Measurements from ENCODE around the gene TIAM2.
"Not testable (repeated sequence)": the region's sequence is repeated elsewhere in the genome, so short reads cannot be mapped to it uniquely, and the experiment has no call there.

TIAM2 gene

GRCh38 chr6:155014670-155015300 lies 19.7 kb downstream of the TIAM2 start:
- DNase-seq (ENCODE audit: low spot score): no peak
- TF ChIP-seq, protein P1, sequence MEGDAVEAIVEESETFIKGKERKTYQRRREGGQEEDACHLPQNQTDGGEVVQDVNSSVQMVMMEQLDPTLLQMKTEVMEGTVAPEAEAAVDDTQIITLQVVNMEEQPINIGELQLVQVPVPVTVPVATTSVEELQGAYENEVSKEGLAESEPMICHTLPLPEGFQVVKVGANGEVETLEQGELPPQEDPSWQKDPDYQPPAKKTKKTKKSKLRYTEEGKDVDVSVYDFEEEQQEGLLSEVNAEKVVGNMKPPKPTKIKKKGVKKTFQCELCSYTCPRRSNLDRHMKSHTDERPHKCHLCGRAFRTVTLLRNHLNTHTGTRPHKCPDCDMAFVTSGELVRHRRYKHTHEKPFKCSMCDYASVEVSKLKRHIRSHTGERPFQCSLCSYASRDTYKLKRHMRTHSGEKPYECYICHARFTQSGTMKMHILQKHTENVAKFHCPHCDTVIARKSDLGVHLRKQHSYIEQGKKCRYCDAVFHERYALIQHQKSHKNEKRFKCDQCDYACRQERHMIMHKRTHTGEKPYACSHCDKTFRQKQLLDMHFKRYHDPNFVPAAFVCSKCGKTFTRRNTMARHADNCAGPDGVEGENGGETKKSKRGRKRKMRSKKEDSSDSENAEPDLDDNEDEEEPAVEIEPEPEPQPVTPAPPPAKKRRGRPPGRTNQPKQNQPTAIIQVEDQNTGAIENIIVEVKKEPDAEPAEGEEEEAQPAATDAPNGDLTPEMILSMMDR (IDR thresholded peaks at IDR 0.05; ENCODE audit: extremely low read depth, insufficient read depth, missing control alignments): no peak
- in situ Hi-C loops (cut with MboI; ENCODE audit: low pct_unique_long_range_greater_than_20kb, low sequenced_read_pairs, unreplicated experiment): no loop called here

DNA sequence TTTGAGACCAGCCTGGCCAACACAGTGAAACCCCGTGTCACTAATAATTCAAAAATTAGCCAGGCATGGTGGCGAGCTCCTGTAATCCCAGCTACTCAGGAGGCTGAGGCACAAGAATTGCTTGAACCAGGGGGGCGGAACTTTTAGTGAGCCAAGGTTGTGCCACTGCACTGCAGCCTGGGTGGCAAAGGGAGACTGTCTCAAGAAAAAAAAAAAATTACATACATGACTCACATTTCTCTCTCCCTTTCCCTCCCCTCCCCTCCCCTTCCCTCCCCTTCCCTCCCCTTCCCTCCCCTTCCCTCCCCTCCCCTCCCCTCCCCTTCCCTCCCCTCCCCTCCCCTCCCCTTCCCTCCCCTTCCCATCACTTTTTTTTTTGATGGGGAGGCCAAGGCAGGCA lies 23.3 kb downstream of the TIAM2 start:
- in situ Hi-C loops (cut with MboI; ENCODE audit: low pct_unique_long_range_greater_than_20kb, low sequenced_read_pairs, unreplicated experiment); DNase-seq (ENCODE audit: low spot score): not testable (repeated sequence)

GRCh38 chr6:155021680-155022079 lies 26.6 kb downstream of the TIAM2 start:
- DNase-seq (ENCODE audit: low spot score): no peak
- in situ Hi-C loops (cut with MboI; ENCODE audit: low pct_unique_long_range_greater_than_20kb, low sequenced_read_pairs, unreplicated experiment): no loop called here
- TF ChIP-seq, protein P1 (IDR thresholded peaks at IDR 0.05; ENCODE audit: extremely low read depth, insufficient read depth, missing control alignments): no peak

- TF ChIP-seq, protein P1 (IDR thresholded peaks at IDR 0.05; ENCODE audit: extremely low read depth, insufficient read depth, missing control alignments): no peak
- in situ Hi-C loops (cut with MboI; ENCODE audit: low pct_unique_long_range_greater_than_20kb, low sequenced_read_pairs, unreplicated experiment): no loop called here
- DNase-seq (ENCODE audit: low spot score): no peak
These were observed 27.6 kb downstream of the TIAM2 start for GRCh38 chr6:155022721-155023120.

- in situ Hi-C loops (cut with MboI; ENCODE audit: low pct_unique_long_range_greater_than_20kb, low sequenced_read_pairs, unreplicated experiment): no loop called here
- no peak for DNase-seq (ENCODE audit: low spot score)
- TF ChIP-seq, protein P1 (IDR thresholded peaks at IDR 0.05; ENCODE audit: extremely low read depth, insufficient read depth, missing control alignments): no peak
These were observed 28.6 kb downstream of the TIAM2 start for GRCh38 chr6:155023717-155024116.

DNA sequence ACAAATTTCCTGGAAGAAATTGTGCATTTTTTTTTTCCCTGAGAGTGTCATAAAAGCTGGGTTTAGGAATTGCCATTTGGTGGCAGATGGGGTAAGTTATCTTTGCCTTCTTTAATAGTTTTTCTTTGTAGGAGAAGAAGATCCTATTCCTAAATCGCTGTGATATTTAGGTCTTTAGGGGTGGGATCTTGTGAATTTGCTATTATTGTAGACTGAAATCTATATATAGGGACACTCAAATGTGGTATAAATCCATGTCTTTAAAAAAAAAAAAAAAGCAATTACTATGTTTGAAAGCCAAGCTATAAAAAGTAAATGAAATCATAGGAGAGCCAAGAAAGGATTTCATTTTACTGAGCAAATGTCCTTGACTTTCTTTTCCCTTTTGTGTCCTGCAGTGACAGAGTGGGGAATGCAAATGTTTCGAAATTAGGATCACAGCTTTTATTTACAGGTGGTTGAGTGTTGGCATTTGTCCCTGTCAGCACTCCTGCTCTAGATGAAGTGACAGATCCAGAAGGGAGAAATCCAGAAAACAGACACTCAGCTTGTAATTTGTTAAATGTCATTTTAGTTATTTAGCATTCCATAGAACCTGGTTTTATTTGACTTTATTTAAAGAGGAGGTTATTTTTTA lies 29.4 kb downstream of the TIAM2 start:
- no peak for DNase-seq (ENCODE audit: low spot score)
- TF ChIP-seq, protein P1 (IDR thresholded peaks at IDR 0.05; ENCODE audit: extremely low read depth, insufficient read depth, missing control alignments): no peak
- in situ Hi-C loops (cut with MboI; ENCODE audit: low pct_unique_long_range_greater_than_20kb, low sequenced_read_pairs, unreplicated experiment): no loop called here

DNA sequence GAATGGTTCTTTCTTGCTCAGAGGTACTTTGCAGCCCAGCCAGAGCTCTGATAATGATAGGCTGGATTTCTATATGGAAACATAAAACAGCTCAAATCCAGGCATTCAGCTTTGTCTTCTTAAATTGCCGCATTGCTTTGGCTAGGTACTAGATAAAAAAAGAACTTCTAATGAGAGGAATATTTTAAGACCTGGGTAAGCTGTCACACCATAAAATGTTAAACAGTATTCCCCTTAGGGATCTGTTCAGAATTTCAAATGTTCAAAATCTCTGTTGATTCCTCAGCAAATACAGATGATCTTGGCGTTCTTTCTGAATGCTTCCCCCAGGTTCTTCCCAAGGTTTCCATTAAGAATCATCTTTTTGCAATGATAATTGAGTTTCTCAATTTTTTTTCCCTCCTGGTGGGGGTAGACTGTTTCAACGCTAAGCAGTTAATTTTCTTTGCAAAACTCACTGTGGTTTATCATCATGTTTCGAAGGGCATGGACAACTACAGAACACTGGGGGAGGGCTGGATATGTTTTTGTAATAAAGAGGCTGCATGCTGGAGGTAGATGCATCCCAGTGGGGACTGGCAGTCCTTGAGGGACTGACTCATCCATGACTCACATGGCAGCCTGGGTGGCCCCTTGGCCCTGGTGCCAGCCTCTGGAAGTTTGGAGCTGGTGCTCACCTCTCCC lies 31.0 kb downstream of the TIAM2 start:
- in situ Hi-C loops (cut with MboI; ENCODE audit: low pct_unique_long_range_greater_than_20kb, low sequenced_read_pairs, unreplicated experiment): no loop called here
- TF ChIP-seq, protein P1 (IDR thresholded peaks at IDR 0.05; ENCODE audit: extremely low read depth, insufficient read depth, missing control alignments): no peak
- no peak for DNase-seq (ENCODE audit: low spot score)
